Duodenal mucosa (tissue), 2 donors: ENCODE results near the gene L3MBTL1.

Experiments
- H3K27ac ChIP-seq: one replicate; pipeline ENCODE4 v1.7.0; 2013; ENCODE audit warnings: low read depth, low read length
- H3K27me3 ChIP-seq, 2 donors: one replicate each; pipeline ENCODE4 v1.7.0; 2013; ENCODE audit warnings: low read length in 2 of 2, control low read depth in 1 of 2; ENCODE audit not compliant: insufficient read depth in 2 of 2, control insufficient read depth in 1 of 2
- H3K36me3 ChIP-seq, 2 donors: one replicate each; pipeline ENCODE4 v1.7.0; 2013; ENCODE audit warnings: low read length in 2 of 2, control low read depth in 1 of 2; ENCODE audit not compliant: insufficient read depth in 2 of 2, control insufficient read depth in 1 of 2
- H3K4me1 ChIP-seq, 2 donors: one replicate each; pipeline ENCODE4 v1.7.0; 2013; ENCODE audit warnings: low read length in 2 of 2, control low read depth in 1 of 2; ENCODE audit not compliant: insufficient read depth in 2 of 2, control insufficient read depth in 1 of 2
- H3K4me3 ChIP-seq, 2 donors: one replicate each; pipeline ENCODE4 v1.7.0; 2013; ENCODE audit warnings: low read length in 2 of 2, low read depth in 1 of 2
- H3K9ac ChIP-seq, 2 donors: one replicate each; pipeline ENCODE4 v1.7.0; 2013; ENCODE audit warnings: low read length in 2 of 2, low read depth in 1 of 2
- H3K9me3 ChIP-seq, 2 donors: one replicate each; pipeline ENCODE4 v1.7.0; 2013; ENCODE audit warnings: low read length in 2 of 2, control low read depth in 1 of 2; ENCODE audit not compliant: control insufficient read depth in 1 of 2

The L3MBTL1 gene

DNA sequence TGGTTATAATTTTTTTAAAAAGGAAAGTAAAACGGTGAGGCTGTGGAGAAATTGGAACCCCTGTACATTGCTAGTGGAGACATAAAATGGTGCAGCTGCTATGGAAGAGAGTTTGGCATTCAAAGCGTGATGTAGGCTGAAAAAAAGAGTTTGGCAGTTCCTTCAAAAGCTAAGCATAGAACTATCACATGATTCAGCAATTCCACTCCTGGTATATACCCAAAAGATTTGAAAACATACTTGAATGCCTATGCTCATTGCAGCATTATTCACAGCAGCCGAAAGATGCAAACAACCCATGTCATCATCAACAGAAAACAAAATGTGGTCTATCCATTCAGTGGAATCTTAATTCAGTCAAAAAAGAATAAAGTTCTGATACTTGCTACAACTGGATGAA is 46.9 kb downstream of the L3MBTL1 start:
- no peak overlapping the region for H3K27ac ChIP-seq

DNA sequence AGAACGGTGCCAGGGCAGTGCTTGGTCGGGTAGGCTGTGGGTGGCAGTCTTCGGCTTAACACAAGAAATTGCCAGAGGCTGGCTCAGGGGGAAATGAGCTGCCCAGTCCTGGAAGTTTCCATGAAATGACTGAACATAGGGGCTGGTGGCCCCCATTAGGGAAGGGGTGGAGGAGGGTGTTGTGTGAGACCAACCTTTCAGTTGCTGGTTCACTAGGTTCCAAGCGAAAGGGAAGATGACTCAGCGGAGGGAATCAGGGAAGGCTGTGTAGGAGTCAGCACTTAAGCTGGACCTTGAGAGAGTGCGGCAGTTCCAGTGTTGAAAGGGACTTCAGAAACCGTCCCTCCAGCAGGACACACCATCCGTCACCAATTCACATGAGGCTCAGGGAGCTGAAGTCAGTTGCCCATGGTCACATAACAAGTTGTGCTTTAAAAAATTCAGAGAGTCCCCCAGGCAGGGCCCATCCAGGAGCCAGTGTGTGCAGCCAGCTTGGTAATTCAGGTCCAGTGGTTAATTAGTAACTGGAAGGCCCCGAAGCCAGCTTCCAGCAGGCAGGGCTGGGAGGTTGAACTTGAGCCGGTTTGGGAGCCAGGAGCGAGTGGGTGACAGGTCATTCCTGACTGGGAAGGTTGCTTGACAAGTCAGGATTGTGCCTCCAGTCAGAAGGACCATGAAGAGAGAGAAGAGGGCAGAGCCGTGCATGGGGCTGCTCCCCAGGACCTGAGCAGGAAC is 51.1 kb downstream of the L3MBTL1 start, which contains the start of gene SGK2:
TSS of gene SGK2 (plus strand) at position 616 of the 735 bp plus-strand sequence. CDS start 7,469 bp downstream, outside the sequence.
- H3K36me3 ChIP-seq = no peaks in the 10 kb centered on the region
- H3K9me3 ChIP-seq = no peaks in the 10 kb centered on the region
- H3K27ac ChIP-seq = peak within 1 kb of the TSS; percentile 84
- H3K9ac ChIP-seq = peak within 1 kb of the TSS; percentile 53 to 59
- peaks cover 24 to 28% of the 10 kb centered on the region in 2 donors for H3K4me1 ChIP-seq
- H3K27me3 ChIP-seq = no peaks in the 10 kb centered on the region
- H3K4me3 ChIP-seq = peak within 1 kb of the TSS; percentile 70 to 74

More for the DNA sequence above, 46.9 kb downstream of the L3MBTL1 start:
- H3K9me3 ChIP-seq = no peaks in the 10 kb centered on the region
- H3K4me3 ChIP-seq = no peak overlapping the region
- H3K4me1 ChIP-seq = peaks cover 36 to 50% of the 10 kb centered on the region in 2 donors
- H3K27me3 ChIP-seq = no peaks in the 10 kb centered on the region
- H3K36me3 ChIP-seq = no peaks in the 10 kb centered on the region
- H3K9ac ChIP-seq = no peak overlapping the region

DNA sequence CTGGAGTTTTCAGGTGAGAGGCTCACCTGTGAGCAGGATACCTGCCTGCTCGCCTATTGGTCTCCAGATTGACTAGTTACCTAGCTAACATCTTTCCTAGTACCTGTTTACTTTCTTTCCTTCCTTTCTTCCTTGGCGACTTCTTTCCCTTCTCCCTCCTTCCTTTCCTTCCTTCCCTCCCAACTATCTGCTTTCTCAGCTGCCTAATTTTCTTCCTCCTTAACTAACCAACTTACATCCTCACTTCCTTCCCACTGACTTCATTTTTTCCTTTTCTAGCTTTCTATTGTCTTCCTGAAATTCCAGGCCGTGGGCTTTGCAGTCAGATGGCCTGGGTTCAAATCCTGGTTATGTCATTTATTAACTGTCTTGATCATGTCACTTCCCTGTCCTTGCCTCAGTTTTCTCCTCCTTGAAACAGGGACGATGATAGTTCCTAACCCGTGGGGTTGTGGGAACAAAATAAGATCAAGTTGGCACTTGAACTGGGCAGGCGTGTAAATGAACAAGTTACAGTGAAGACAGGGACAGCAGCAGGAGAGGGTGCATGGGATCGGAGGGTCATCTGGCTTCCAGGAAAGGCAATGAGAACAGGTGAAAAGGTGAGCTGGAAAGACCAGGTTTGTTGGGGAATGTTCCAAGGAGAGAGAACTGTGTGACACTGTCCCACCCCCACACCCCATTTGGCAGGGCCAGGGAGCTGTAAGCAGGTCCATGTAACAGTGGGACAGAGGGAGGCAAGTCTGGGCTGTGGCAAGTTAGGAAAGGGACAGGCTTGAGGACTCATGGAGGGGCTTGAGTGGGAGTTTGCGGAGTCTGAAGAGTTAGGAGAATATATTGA is 51.9 kb downstream of the L3MBTL1 start:
- peaks cover 0 to 6% of the 10 kb centered on the region in 2 donors for H3K36me3 ChIP-seq
- no peaks in the 10 kb centered on the region for H3K9me3 ChIP-seq
- peak overlapping the region; percentile 84 for H3K27ac ChIP-seq
- H3K4me1 ChIP-seq = peaks cover 24 to 28% of the 10 kb centered on the region in 2 donors
- H3K9ac ChIP-seq = peak overlapping the region; percentile 53 to 59
- H3K27me3 ChIP-seq = no peaks in the 10 kb centered on the region
- H3K4me3 ChIP-seq = peak overlapping the region; percentile 70 to 74

DNA sequence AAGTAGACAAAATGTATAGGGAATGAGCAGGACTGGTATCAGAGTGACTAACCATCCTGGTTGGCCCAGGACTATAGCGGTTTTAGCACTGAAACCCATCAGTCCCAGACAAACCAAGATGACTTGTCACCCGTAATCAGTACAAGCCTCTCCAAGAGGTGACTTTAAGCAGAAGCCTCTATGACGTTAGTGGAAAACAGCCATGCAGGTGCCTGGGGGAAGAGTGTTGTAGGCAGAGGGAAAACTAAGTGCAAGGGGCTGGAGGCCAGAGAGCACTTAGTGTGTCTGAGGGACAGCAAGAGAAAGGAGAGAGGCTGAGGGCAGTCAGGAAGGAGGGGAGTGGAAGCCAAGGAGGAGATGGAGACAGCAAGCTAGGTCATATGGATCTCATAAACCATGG is 53.5 kb downstream of the L3MBTL1 start:
- no peaks in the 10 kb centered on the region for H3K27me3 ChIP-seq
- H3K27ac ChIP-seq = no peak overlapping the region
- no peaks in the 10 kb centered on the region for H3K9me3 ChIP-seq
- peaks cover 20 to 22% of the 10 kb centered on the region in 2 donors for H3K4me1 ChIP-seq
- peak overlapping the region in 1 of 2 donors; percentile 7 for H3K9ac ChIP-seq
- H3K36me3 ChIP-seq = peaks cover 0 to 11% of the 10 kb centered on the region in 2 donors
- peak overlapping the region; percentile 70 to 74 for H3K4me3 ChIP-seq

DNA sequence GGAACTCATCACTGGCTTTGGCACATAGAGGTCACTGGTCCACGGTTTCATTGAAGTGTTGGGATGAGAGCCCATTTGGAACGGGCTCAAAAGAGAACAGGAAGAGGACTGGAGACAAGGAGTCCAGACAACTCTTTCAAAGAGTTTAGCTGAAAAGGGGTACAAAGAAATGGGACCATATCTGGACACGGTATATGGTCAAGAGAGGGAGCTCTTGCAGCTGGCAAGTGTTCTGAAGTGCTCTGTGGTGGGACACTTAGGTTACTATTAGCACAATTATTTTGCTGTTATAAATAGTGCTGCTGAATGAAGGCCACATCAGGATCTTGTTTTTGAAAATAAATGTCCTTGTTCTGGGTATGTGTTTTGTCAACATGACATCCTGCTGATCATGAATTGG is 55.9 kb downstream of the L3MBTL1 start:
- no peaks in the 10 kb centered on the region for H3K9me3 ChIP-seq
- peaks cover 0 to 25% of the 10 kb centered on the region in 2 donors for H3K36me3 ChIP-seq
- H3K27ac ChIP-seq = no peak overlapping the region
- H3K4me3 ChIP-seq = no peak overlapping the region
- H3K9ac ChIP-seq = no peak overlapping the region
- H3K4me1 ChIP-seq = peaks cover 2 to 8% of the 10 kb centered on the region in 2 donors
- no peaks in the 10 kb centered on the region for H3K27me3 ChIP-seq

DNA sequence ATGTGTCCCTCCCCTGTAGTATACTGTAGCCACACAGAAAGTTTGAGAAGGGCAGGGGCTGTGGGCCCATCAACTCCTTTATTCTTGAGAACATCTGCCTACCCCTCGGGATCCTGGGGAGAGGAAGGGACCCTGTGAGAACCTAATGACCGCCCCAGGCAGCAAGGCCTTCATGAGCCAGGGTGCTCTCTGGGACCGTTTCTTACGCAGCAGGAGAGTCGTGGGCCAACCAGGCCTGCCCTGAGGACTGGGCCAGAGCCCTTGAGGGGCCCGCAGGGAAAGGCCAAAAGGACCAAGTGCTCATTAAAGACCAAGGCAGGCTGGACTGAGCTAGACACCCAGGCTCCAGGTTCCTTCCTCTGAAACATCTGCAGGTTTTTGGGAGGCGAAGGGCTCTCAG is 56.5 kb downstream of the L3MBTL1 start:
- Histone ChIP-seq H3K4me3 (no peak overlapping the region), H3K9me3 (no peaks in the 10 kb centered on the region), H3K27me3 (no peaks in the 10 kb centered on the region), H3K4me1 (peaks cover 0 to 6% of the 10 kb centered on the region in 2 donors), H3K27ac (no peak overlapping the region), H3K9ac (no peak overlapping the region), H3K36me3 (peaks cover 3 to 29% of the 10 kb centered on the region in 2 donors)

DNA sequence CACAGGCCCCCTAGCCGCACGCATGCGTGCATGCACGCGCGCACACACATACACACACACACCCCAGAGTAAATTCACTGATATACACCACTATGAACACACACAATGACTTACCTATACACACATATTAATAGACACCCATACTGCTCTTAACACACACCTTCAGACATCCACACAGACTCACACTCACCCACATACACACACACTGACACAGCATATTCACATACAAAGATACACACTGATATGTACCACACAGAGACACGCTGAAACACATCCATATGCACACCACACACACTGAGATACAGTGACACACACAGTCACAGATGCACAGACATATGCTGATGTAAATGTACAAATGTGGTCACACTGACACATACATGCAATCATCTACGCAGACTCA is 57.0 kb downstream of the L3MBTL1 start:
- Histone ChIP-seq H3K4me3 (no peak overlapping the region), H3K27ac (no peak overlapping the region), H3K4me1 (peaks cover 1 to 9% of the 10 kb centered on the region in 2 donors), H3K9ac (no peak overlapping the region), H3K36me3 (peaks cover 8 to 34% of the 10 kb centered on the region in 2 donors), H3K27me3 (no peaks in the 10 kb centered on the region), H3K9me3 (no peaks in the 10 kb centered on the region)

DNA sequence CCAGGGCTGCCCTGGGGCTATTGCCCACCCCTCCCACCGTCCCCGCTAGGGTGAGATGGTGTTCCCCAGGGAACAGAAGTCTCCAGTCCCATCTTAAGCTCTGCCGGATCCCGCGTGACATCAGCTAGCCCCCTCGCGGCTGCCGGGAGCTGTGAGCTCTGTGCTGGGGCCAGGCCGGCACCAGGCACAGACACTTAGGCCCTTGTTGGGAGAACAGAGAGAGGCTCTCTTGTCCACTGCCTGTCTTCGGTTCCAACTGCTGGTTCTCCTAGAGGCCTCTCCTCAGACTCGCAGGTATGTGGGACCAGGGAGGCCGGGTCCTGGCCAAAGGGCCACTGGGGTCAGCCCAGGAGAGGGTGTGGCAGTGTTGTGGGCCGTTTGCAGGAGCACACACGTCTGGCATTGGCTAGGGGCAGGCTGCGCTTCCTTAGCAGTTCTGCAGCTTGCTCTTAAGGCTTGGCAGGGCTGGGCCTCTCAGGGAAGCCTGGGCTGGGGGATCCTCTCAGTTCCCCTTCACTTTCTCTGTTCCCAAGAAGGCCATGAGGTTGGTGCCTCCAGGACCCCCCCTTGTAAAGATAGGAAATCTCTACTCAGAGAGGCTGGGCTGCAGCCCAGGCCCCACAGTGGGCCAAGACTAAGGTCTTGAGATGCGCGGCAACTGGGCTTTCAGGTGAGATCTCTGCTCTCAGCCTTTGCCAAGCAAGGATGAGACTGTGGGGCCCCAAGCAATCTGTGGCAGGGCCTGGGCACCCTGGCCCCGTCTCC is 57.7 kb downstream of the L3MBTL1 start:
- H3K4me3 ChIP-seq = no peak overlapping the region
- H3K27me3 ChIP-seq = no peaks in the 10 kb centered on the region
- peaks cover 10 to 39% of the 10 kb centered on the region in 2 donors for H3K36me3 ChIP-seq
- H3K27ac ChIP-seq = no peak overlapping the region
- peaks cover 6 to 16% of the 10 kb centered on the region in 2 donors for H3K4me1 ChIP-seq
- no peak overlapping the region for H3K9ac ChIP-seq
- H3K9me3 ChIP-seq = no peaks in the 10 kb centered on the region

DNA sequence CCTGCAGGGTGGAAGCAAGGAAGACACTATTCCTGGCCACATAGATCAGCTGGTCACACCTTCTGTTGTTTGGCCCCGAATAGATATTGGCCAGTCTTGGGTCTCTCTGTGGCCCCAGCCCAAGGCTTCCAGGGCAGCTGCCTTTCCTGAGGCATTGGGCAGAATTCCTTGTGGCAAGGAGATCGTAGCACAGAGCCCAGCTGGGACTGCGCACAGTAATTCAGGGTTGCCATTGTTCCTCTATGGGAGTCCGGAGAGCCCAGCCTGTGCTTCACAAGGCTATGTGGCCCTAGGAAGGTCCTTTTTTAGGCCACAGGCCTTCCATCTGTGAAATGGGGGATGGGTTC is 58.2 kb downstream of the L3MBTL1 start:
- peaks cover 12 to 17% of the 10 kb centered on the region in 2 donors for H3K4me1 ChIP-seq
- H3K36me3 ChIP-seq = peaks cover 10 to 42% of the 10 kb centered on the region in 2 donors
- H3K9me3 ChIP-seq = no peaks in the 10 kb centered on the region
- no peak overlapping the region for H3K9ac ChIP-seq
- H3K27ac ChIP-seq = no peak overlapping the region
- no peaks in the 10 kb centered on the region for H3K27me3 ChIP-seq
- H3K4me3 ChIP-seq = no peak overlapping the region
